A673 (cell line): ENCODE data around the gene PFN3. TPM values are rescaled to one million over a fixed set of nuclear protein-coding genes. Genes with fewer than 3 reads are reported as not detected.

Experiments used
- BruUV-seq: library from RNA; stranded (reverse); fragments of 400-500 nt; replicated peaks from 2 replicates; lab custom pipeline; 2021; lab: Mats Ljungman, UMichigan
- CTCF ChIA-PET: fragments of 300-600 bp; sonication (Branson Sonifier 250); formaldehyde crosslinking; loops from one replicate; lab custom pipeline; 2022; ENCODE audit warnings: antibody characterized with exemption; lab: Charles Lee
- POLR2A ChIA-PET: fragments of 300-600 bp; sonication (Branson Sonifier 250); formaldehyde crosslinking; loops from one replicate; lab custom pipeline; 2022; ENCODE audit warnings: antibody characterized with exemption; ENCODE audit not compliant: low non-redundant PET; lab: Charles Lee
- DNase-seq: peaks from one replicate; pipeline ENCODE4 v3.0.0-alpha.2; 2015; ENCODE audit warnings: low spot score
- H3K27ac ChIP-seq: fragments of 200-600 bp; sonication (generic); 2 replicates; pipeline ENCODE4 v1.5.1; 2016; ENCODE audit warnings: mixed run types, low read depth, mild to moderate bottlenecking, mixed read lengths, antibody characterized with exemption, low read length; ENCODE audit not compliant: poor library complexity, severe bottlenecking
- H3K27me3 ChIP-seq: fragments of 200-600 bp; sonication (generic); replicated peaks from 2 replicates; pipeline ENCODE4 v1.6.1; 2017; ENCODE audit warnings: mixed run types, low read depth, mild to moderate bottlenecking, mixed read lengths, antibody characterized with exemption, low read length; ENCODE audit not compliant: insufficient read depth, poor library complexity
- H3K36me3 ChIP-seq: fragments of 200-600 bp; sonication (generic); 2 replicates; pipeline ENCODE4 v1.6.1; 2016; ENCODE audit warnings: mixed run types, mild to moderate bottlenecking, mixed read lengths, antibody characterized with exemption, low read length; ENCODE audit not compliant: insufficient read depth, poor library complexity, severe bottlenecking
- H3K4me1 ChIP-seq: fragments of 200-600 bp; sonication (generic); 2 replicates; pipeline ENCODE4 v1.6.1; 2017; ENCODE audit warnings: mixed run types, mild to moderate bottlenecking, mixed read lengths, antibody characterized with exemption, low read length; ENCODE audit not compliant: insufficient read depth, poor library complexity, severe bottlenecking
- H3K4me3 ChIP-seq: fragments of 200-600 bp; sonication (generic); 2 replicates; pipeline ENCODE4 v1.5.1; 2016; ENCODE audit warnings: low read depth, mixed run types, mild to moderate bottlenecking, mixed read lengths, low read length; ENCODE audit not compliant: poor library complexity, severe bottlenecking
- H3K9me3 ChIP-seq: fragments of 200-600 bp; sonication (generic); 2 replicates; pipeline ENCODE4 v1.6.1; 2016; ENCODE audit warnings: mixed run types, low read depth, mild to moderate bottlenecking, mixed read lengths, antibody characterized with exemption, low read length; ENCODE audit not compliant: poor library complexity, severe bottlenecking
- CTCF ChIP-seq: fragments of 300-800, 200-600 bp; sonication (generic); conservative IDR thresholded peaks from 2 replicates; pipeline ENCODE4 v1.5.1; 2017; ENCODE audit warnings: low read depth, mild to moderate bottlenecking, antibody characterized with exemption, low read length, moderate library complexity, mixed read lengths
- EZH2 ChIP-seq: fragments of 200-600 bp; sonication (generic); IDR thresholded peaks from 2 replicates; pipeline ENCODE4 v1.6.1; 2017; ENCODE audit warnings: borderline replicate concordance, low read depth, mild to moderate bottlenecking, mixed read lengths, antibody characterized with exemption, low read length; ENCODE audit not compliant: poor library complexity, severe bottlenecking
- intact Hi-C: fragments of 100-400 bp; cut with micrococcal nuclease; formaldehyde crosslinking; loops from one replicate; pipeline ENCODE4 v1.10.0; 2022; ENCODE audit not compliant: unreplicated experiment
- total RNA-seq: library from RNA; stranded (reverse); gene quantifications from 2 replicates; pipeline ENCODE4 v1.2.3, GENCODE V29; 2021

PFN3 gene
- total RNA-seq, 1 experiment from 2014 or later = not detected

GRCh38 chr5:177430140-177430951, 29.9 kb upstream of the PFN3 start:
- Histone ChIP-seq H3K9me3 (no peaks in the 10 kb centered on the region), H3K27ac (no peak overlapping the region), H3K4me3 (no peak overlapping the region), H3K27me3 (no peaks in the 10 kb centered on the region), H3K4me1 (peaks cover 13% of the 10 kb centered on the region), H3K36me3 (peaks cover 22% of the 10 kb centered on the region)
- TF ChIP-seq EZH2 = no peak
- TF ChIP-seq CTCF = no peak
- intact Hi-C loops = no loop called here
- POLR2A ChIA-PET = no interaction called here
- BruUV-seq = no TSS peak
- no peak for DNase-seq
- CTCF ChIA-PET = no interaction called here

GRCh38 chr5:177429248-177430040, 29.0 kb upstream of the PFN3 start:
- H3K27ac ChIP-seq = no peak overlapping the region
- POLR2A ChIA-PET = no interaction called here
- peaks cover 13% of the 10 kb centered on the region for H3K36me3 ChIP-seq
- H3K4me3 ChIP-seq = no peak overlapping the region
- CTCF ChIA-PET = no interaction called here
- H3K9me3 ChIP-seq = no peaks in the 10 kb centered on the region
- intact Hi-C loops = no loop called here
- H3K27me3 ChIP-seq = no peaks in the 10 kb centered on the region
- no peak for DNase-seq
- no TSS peak for BruUV-seq
- TF ChIP-seq CTCF (no peak), EZH2 (no peak)
- peaks cover 13% of the 10 kb centered on the region for H3K4me1 ChIP-seq

GRCh38 chr5:177428574-177429217, 28.2 kb upstream of the PFN3 start:
- no TSS peak for BruUV-seq
- POLR2A ChIA-PET = no interaction called here

More at GRCh38 chr5:177428574-177429217, 28.2 kb upstream of the PFN3 start:
- Histone ChIP-seq H3K4me3 (no peak overlapping the region), H3K27me3 (no peaks in the 10 kb centered on the region), H3K27ac (no peak overlapping the region), H3K36me3 (peaks cover 10% of the 10 kb centered on the region), H3K4me1 (peaks cover 13% of the 10 kb centered on the region), H3K9me3 (no peaks in the 10 kb centered on the region)
- DNase-seq = no peak
- intact Hi-C loops = no loop called here
- CTCF ChIA-PET = no interaction called here
- TF ChIP-seq EZH2 = no peak
- no peak for TF ChIP-seq CTCF
